Tibial nerve (tissue), 4 donors: Measurements from ENCODE around the gene ZNF491.

ENCODE experiments used
- CTCF ChIP-seq, 5 experiments: fragments of 200-600 bp in 3 of 5; fragments of 450-650 bp in 2 of 5; sonication (generic) in 3 of 5; IDR thresholded peaks; one replicate each; pipeline ENCODE4 v1.5.1; 2016 to 2019; ENCODE audit warnings: antibody characterized with exemption in 5 of 5, mild to moderate bottlenecking in 3 of 5, moderate library complexity in 2 of 5
- EP300 ChIP-seq, 2 donors: sonication (generic); formaldehyde crosslinking; IDR thresholded peaks; one replicate each; pipeline ENCODE4 v1.6.1; 2017; ENCODE audit warnings: antibody characterized with exemption in 2 of 2, mild to moderate bottlenecking in 1 of 2

GRCh38 chr19:11769995-11770394 lies 28.3 kb upstream of the ZNF491 start:
- TF ChIP-seq CTCF (IDR thresholded peaks at IDR 0.05) (no peak), EP300 (IDR thresholded peaks at IDR 0.05) (no peak)
